GM12891 (cell line): ENCODE results near the gene RBPJ.

Experiments
- POLR2A ChIP-seq: IDR thresholded peaks from 2 replicates; pipeline ENCODE4 v1.6.1; 2011; ENCODE audit warnings: low read depth, low read length, control low read depth
- POLR2AphosphoS5 ChIP-seq: IDR thresholded peaks from 2 replicates; pipeline ENCODE4 v1.6.1; 2011; ENCODE audit warnings: low read depth, low read length, control low read depth

DNA sequence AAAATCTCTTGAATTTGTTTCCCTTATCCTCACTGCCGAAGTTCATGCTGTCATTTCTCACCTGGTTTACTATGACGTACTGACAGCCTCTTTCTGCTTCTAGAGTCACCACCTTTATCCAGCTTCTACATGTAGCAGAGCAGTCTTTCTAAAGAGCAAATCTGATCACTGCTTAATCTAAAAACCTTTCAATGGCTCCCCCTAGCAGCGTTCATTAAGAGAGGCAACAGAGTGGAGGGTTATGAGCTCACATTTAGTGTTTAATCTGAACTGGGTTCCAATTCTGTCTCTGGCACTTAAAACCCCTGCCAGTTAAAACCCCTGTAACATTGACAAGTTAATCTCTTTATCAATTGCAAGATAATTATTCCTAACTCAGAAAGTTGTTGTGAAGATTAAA is 4.4 kb downstream of the RBPJ start:
- TF ChIP-seq POLR2A (no peak), POLR2AphosphoS5 (no peak)
